ENCODE data around the gene ICOS. TPM values are rescaled to one million over a fixed set of nuclear protein-coding genes. Genes with fewer than 3 reads are reported as not detected.

ICOS gene
- polyA plus RNA-seq, 1 donor from 2014 or later, result not detected

- H3K9me2 ChIP-seq (ENCODE audit: insufficient read depth, low read length), result no peaks in the 10 kb centered on the region
- no peak overlapping the region for H3K27ac ChIP-seq (ENCODE audit: low read length)
- H4K20me1 ChIP-seq (ENCODE audit: insufficient read depth), result no peaks in the 10 kb centered on the region
- H3K27me3 ChIP-seq (ENCODE audit: insufficient read depth, low read depth, low read length), result no peaks in the 10 kb centered on the region
- H3K9me3 ChIP-seq (ENCODE audit: low read length), result no peaks in the 10 kb centered on the region
- TF ChIP-seq CTCF (IDR thresholded peaks at IDR 0.05; ENCODE audit: poor library complexity, severe bottlenecking), result no peak
- no peak for TF ChIP-seq EP300 (conservative IDR thresholded peaks at IDR 0.05; ENCODE audit: poor library complexity, severe bottlenecking)
- no peak for TF ChIP-seq TAF1 (IDR thresholded peaks at IDR 0.05; ENCODE audit: low read depth)
- TF ChIP-seq EZH2 (IDR thresholded peaks at IDR 0.05; ENCODE audit: borderline replicate concordance, insufficient read depth, low read length, poor library complexity, severe bottlenecking), result no peak
- TF ChIP-seq MXI1 (conservative IDR thresholded peaks at IDR 0.05; ENCODE audit: poor library complexity, severe bottlenecking), result no peak
- no peak for TF ChIP-seq SMC3 (conservative IDR thresholded peaks at IDR 0.05; ENCODE audit: poor library complexity)
- TF ChIP-seq RAD21 (conservative IDR thresholded peaks at IDR 0.05), result no peak
- no peak for TF ChIP-seq REST (IDR thresholded peaks at IDR 0.05; ENCODE audit: borderline replicate concordance)
- no peaks in the 10 kb centered on the region for H3K79me2 ChIP-seq (replicated peaks; ENCODE audit: insufficient read depth, low read length)
- no peak overlapping the region for H3K4me2 ChIP-seq (ENCODE audit: low read length)
- no peaks in the 10 kb centered on the region for H3F3A ChIP-seq (ENCODE audit: insufficient read depth, low read length, poor library complexity, severe bottlenecking)
- no peak overlapping the region for H2AFZ ChIP-seq (ENCODE audit: low read depth, low read length)
- H3K36me3 ChIP-seq (ENCODE audit: insufficient read depth, low read length), result no peaks in the 10 kb centered on the region
- no peak overlapping the region for H3K9ac ChIP-seq (ENCODE audit: low read length)
- no peak overlapping the region for H3K4me3 ChIP-seq (ENCODE audit: low read length)
Measured at GRCh38 chr2:203973000-203973399, 36.4 kb downstream of the ICOS start.

GRCh38 chr2:203973676-203974075 lies 37.1 kb downstream of the ICOS start:
- Histone ChIP-seq H3F3A (ENCODE audit: insufficient read depth, low read length, poor library complexity, severe bottlenecking) (no peaks in the 10 kb centered on the region), H3K9ac (ENCODE audit: low read length) (no peak overlapping the region), H3K4me3 (ENCODE audit: low read length) (no peak overlapping the region), H3K9me2 (ENCODE audit: insufficient read depth, low read length) (no peaks in the 10 kb centered on the region), H3K9me3 (ENCODE audit: low read length) (no peaks in the 10 kb centered on the region), H3K36me3 (ENCODE audit: insufficient read depth, low read length) (no peaks in the 10 kb centered on the region), H3K4me2 (ENCODE audit: low read length) (no peak overlapping the region), H3K27ac (ENCODE audit: low read length) (no peak overlapping the region), H2AFZ (ENCODE audit: low read depth, low read length) (no peak overlapping the region), H3K79me2 (replicated peaks; ENCODE audit: insufficient read depth, low read length) (no peaks in the 10 kb centered on the region), H4K20me1 (ENCODE audit: insufficient read depth) (no peaks in the 10 kb centered on the region), H3K27me3 (ENCODE audit: insufficient read depth, low read depth, low read length) (no peaks in the 10 kb centered on the region)
- no peak for TF ChIP-seq RAD21 (conservative IDR thresholded peaks at IDR 0.05)
- TF ChIP-seq POLR2AphosphoS5 (IDR thresholded peaks at IDR 0.05), result no peak
- TF ChIP-seq MXI1 (conservative IDR thresholded peaks at IDR 0.05; ENCODE audit: poor library complexity, severe bottlenecking), result no peak
- no peak for TF ChIP-seq TAF1 (IDR thresholded peaks at IDR 0.05; ENCODE audit: low read depth)
- no peak for TF ChIP-seq REST (IDR thresholded peaks at IDR 0.05; ENCODE audit: borderline replicate concordance)
- TF ChIP-seq EZH2 (IDR thresholded peaks at IDR 0.05; ENCODE audit: borderline replicate concordance, insufficient read depth, low read length, poor library complexity, severe bottlenecking), result no peak
- no peak for TF ChIP-seq EP300 (conservative IDR thresholded peaks at IDR 0.05; ENCODE audit: poor library complexity, severe bottlenecking)
- TF ChIP-seq CTCF (IDR thresholded peaks at IDR 0.05; ENCODE audit: poor library complexity, severe bottlenecking), result no peak
